22Rv1 (cell line): Measurements from ENCODE around the gene RLF.
A peak's percentile ranks its signal among the peaks of the same experiment; 100 is the strongest.

Experiments used
- H3K27ac ChIP-seq: fragments of 450-650 bp; 2 replicates; pipeline ENCODE4 v1.5.1; 2017
- CTCF ChIP-seq: fragments of 450-650 bp; IDR thresholded peaks from 2 replicates; pipeline ENCODE4 v1.5.1; 2017; ENCODE audit warnings: mild to moderate bottlenecking
- ZFX ChIP-seq: fragments of 450-650 bp; IDR thresholded peaks from 2 replicates; pipeline ENCODE4 v1.6.1; 2017; ENCODE audit warnings: antibody characterized with exemption, borderline replicate concordance

Gene RLF

GRCh38 chr1:40151457-40152079 is 9.6 kb upstream of the RLF start:
- TF ChIP-seq CTCF (no peak), ZFX (no peak)
- no peak overlapping the region for H3K27ac ChIP-seq

- no peak overlapping the region for H3K27ac ChIP-seq
- TF ChIP-seq ZFX (no peak), CTCF (peak; percentile 85)
Measured at GRCh38 chr1:40153073-40153770, 8.0 kb upstream of the RLF start.

- no peak overlapping the region for H3K27ac ChIP-seq
Measured at GRCh38 chr1:40155135-40155534, 6.1 kb upstream of the RLF start.

GRCh38 chr1:40155910-40156309 is 5.3 kb upstream of the RLF start:
- H3K27ac ChIP-seq: no peak overlapping the region
- TF ChIP-seq CTCF: no peak
- no peak for TF ChIP-seq ZFX

More at GRCh38 chr1:40155135-40155534, 6.1 kb upstream of the RLF start:
- TF ChIP-seq ZFX (no peak), CTCF (no peak)

GRCh38 chr1:40160806-40161124 is 422 bp upstream of the RLF start:
- H3K27ac ChIP-seq: peak overlapping the region; percentile 76
- TF ChIP-seq ZFX (no peak), CTCF (no peak)

- TF ChIP-seq ZFX (no peak), CTCF (peak; percentile 28)
- peak overlapping the region; percentile 76 for H3K27ac ChIP-seq
Measured at GRCh38 chr1:40161888-40162397, 756 bp downstream of the RLF start.

- TF ChIP-seq CTCF: no peak
- no peak for TF ChIP-seq ZFX
- no peak overlapping the region for H3K27ac ChIP-seq
Measured at GRCh38 chr1:40162753-40163441, 1.7 kb downstream of the RLF start.
